GF-D8 (cell line): Measurements from ENCODE around the gene SNX13.

ENCODE experiments used
- DNase-seq: peaks from one replicate; lab custom pipeline; 2025; lab: John Stamatoyannopoulos, UW

SNX13 gene

GRCh38 chr7:17940302-17940883 is at the start of gene SNX13:
SNX13 (minus strand) TSS chr7:17940494; CDS start chr7:17940295, 199 bp downstream.
- peak; percentile 82 for DNase-seq

- no peak for DNase-seq
Observed at GRCh38 chr7:17989546-17989945, 49.3 kb upstream of the SNX13 start.

GRCh38 chr7:17988858-17989257 is 48.6 kb upstream of the SNX13 start:
- no peak for DNase-seq

GRCh38 chr7:17988141-17988540 is 47.8 kb upstream of the SNX13 start:
- DNase-seq = no peak

GRCh38 chr7:17986851-17987250 is 46.6 kb upstream of the SNX13 start:
- no peak for DNase-seq

- DNase-seq = no peak
Observed at GRCh38 chr7:17985473-17986239, 45.4 kb upstream of the SNX13 start.

- no peak for DNase-seq
Observed at GRCh38 chr7:17984288-17984687, 44.0 kb upstream of the SNX13 start.

GRCh38 chr7:17983221-17984062 is 43.1 kb upstream of the SNX13 start:
- no peak for DNase-seq

- DNase-seq = no peak
Observed at GRCh38 chr7:17976952-17977351, 36.7 kb upstream of the SNX13 start.

- no peak for DNase-seq
Observed at GRCh38 chr7:17971411-17971810, 31.1 kb upstream of the SNX13 start.

GRCh38 chr7:17968791-17969715 is 28.8 kb upstream of the SNX13 start:
- DNase-seq = no peak

- no peak for DNase-seq
Observed at GRCh38 chr7:17966706-17967105, 26.4 kb upstream of the SNX13 start.

GRCh38 chr7:17965603-17966002 is 25.3 kb upstream of the SNX13 start:
- no peak for DNase-seq

- no peak for DNase-seq
Observed at GRCh38 chr7:17963281-17963680, 23.0 kb upstream of the SNX13 start.

- DNase-seq = no peak
Observed at GRCh38 chr7:17962652-17963051, 22.4 kb upstream of the SNX13 start.

GRCh38 chr7:17957871-17958270 is 17.6 kb upstream of the SNX13 start:
- no peak for DNase-seq

GRCh38 chr7:17952387-17952786 is 12.1 kb upstream of the SNX13 start:
- no peak for DNase-seq

GRCh38 chr7:17951742-17952254 is 11.5 kb upstream of the SNX13 start:
- DNase-seq = no peak

- DNase-seq = no peak
Observed at GRCh38 chr7:17948526-17949238, 8.4 kb upstream of the SNX13 start.

GRCh38 chr7:17947620-17948019 is 7.3 kb upstream of the SNX13 start:
- no peak for DNase-seq

GRCh38 chr7:17946591-17946990 is 6.3 kb upstream of the SNX13 start:
- no peak for DNase-seq
